Fibroblast of lung (primary cell): ENCODE results near the gene TMEM259. TPM values are rescaled to one million over a fixed set of nuclear protein-coding genes. Genes with fewer than 3 reads are reported as not detected.

Experiments used
- DNase-seq, 2 donors: peaks; one replicate each; pipeline versions ENCODE4 v3.0.0 to v3.0.0-alpha.2; 2010; ENCODE audit warnings: low read depth in 2 of 2
- H2AFZ ChIP-seq: 2 replicates; pipeline ENCODE4 v1.5.1; 2012; ENCODE audit warnings: low read length, control low read depth, inconsistent platforms
- H3K27ac ChIP-seq: 2 replicates; pipeline ENCODE4 v1.5.1; 2011; ENCODE audit warnings: low read length, control low read depth; ENCODE audit not compliant: insufficient read depth
- H3K27me3 ChIP-seq: 2 replicates; pipeline ENCODE4 v1.5.1; 2011; ENCODE audit warnings: mild to moderate bottlenecking, low read length; ENCODE audit not compliant: control insufficient read depth, insufficient read depth
- H3K36me3 ChIP-seq: 2 replicates; pipeline ENCODE4 v1.5.1; 2011; ENCODE audit warnings: low read length; ENCODE audit not compliant: control insufficient read depth, insufficient read depth
- H3K4me1 ChIP-seq: 2 replicates; pipeline ENCODE4 v1.5.1; 2011; ENCODE audit warnings: low read length; ENCODE audit not compliant: control insufficient read depth, insufficient read depth; ENCODE audit errors: extremely low read depth
- H3K4me2 ChIP-seq: 2 replicates; pipeline ENCODE4 v1.5.1; 2011; ENCODE audit warnings: low read length, control low read depth; ENCODE audit not compliant: insufficient read depth; ENCODE audit errors: extremely low read depth
- H3K4me3 ChIP-seq, 4 experiments: fragments of 200-600 bp in 1 of 4; sonication (generic) in 1 of 4; replicated peaks in 1 of 4; 2 replicates each; pipeline ENCODE4 v1.5.1; 2011 to 2016; ENCODE audit warnings: low read length in 4 of 4, low read depth in 3 of 4, mild to moderate bottlenecking in 3 of 4, control low read depth in 2 of 4, inconsistent platforms in 1 of 4, mixed read lengths in 1 of 4; ENCODE audit not compliant: insufficient read depth in 1 of 4; ENCODE audit errors: control extremely low read depth in 1 of 4
- H3K79me2 ChIP-seq: 2 replicates; pipeline ENCODE4 v1.5.1; 2012; ENCODE audit warnings: mild to moderate bottlenecking, low read length, inconsistent platforms; ENCODE audit not compliant: control insufficient read depth, insufficient read depth
- H3K9ac ChIP-seq: 2 replicates; pipeline ENCODE4 v1.5.1; 2011; ENCODE audit warnings: mild to moderate bottlenecking, low read length, control low read depth; ENCODE audit not compliant: insufficient read depth
- H3K9me3 ChIP-seq: 2 replicates; pipeline ENCODE4 v1.5.1; 2012; ENCODE audit warnings: low read depth, low read length; ENCODE audit not compliant: control insufficient read depth, insufficient read depth
- H4K20me1 ChIP-seq: 2 replicates; pipeline ENCODE4 v1.5.1; 2011; ENCODE audit warnings: low read length; ENCODE audit not compliant: control insufficient read depth, insufficient read depth; ENCODE audit errors: extremely low read depth
- EZH2 ChIP-seq: IDR thresholded peaks from 2 replicates; pipeline ENCODE4 v1.5.1; 2012; ENCODE audit warnings: low read length, control low read depth, mild to moderate bottlenecking; ENCODE audit errors: missing control alignments
- polyA plus RNA-seq, 2 donors: library from polyadenylated mRNA; depleted of rRNA in 1 of 2; stranded (reverse) in 1 of 2; unstranded in 1 of 2; fragments of >200 nt; gene quantifications; 2 replicates each; pipeline ENCODE4 v1.2.1, GENCODE V29; 2011 to 2012; ENCODE audit warnings: missing spikeins in 1 of 2
- total RNA-seq: library from RNA; depleted of rRNA; stranded (reverse); fragments of >200 nt; gene quantifications from 2 replicates; pipeline ENCODE4 v1.2.1, GENCODE V29; 2014
- TF ChIP-seq, protein P1 (sequence below), 2 donors: IDR thresholded peaks in 1 of 2; conservative IDR thresholded peaks in 1 of 2; 1 replicate in 1 of 2; 2 replicates in 1 of 2; pipeline ENCODE4 v1.5.1; 2011 to 2012; ENCODE audit warnings: low read length in 2 of 2, control low read depth in 1 of 2, inconsistent platforms in 1 of 2, low read depth in 1 of 2, mild to moderate bottlenecking in 1 of 2

The TMEM259 gene
- total and polyA plus RNA-seq, 2 donors (not counting 1 experiment from before 2014, with no cell fraction given): 57.8 to 67.1 TPM

DNA sequence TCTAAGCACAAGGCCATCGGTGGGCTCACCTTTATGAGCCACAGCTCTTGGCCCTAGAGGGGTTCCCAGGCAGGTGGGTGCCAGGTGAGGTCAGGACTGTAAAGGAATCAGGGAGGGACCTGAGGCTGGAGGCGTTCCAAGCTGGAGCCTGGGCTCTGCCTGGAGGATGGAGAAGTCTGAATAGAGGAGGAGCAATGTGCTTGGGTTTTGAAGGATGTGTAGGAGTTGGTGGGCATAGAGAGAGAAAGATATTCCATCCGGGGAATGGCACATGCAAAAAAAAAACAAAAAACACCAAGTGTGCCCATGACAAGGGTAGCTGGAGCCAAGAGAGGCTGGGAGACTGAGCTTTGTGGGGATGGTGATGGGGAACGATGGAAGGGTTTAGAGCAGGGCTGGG, 18.3 kb downstream of the TMEM259 start:
- Histone ChIP-seq H3K4me1 (no peaks in the 10 kb centered on the region), H3K4me3 (no peak overlapping the region), H3K36me3 (peaks cover 1% of the 10 kb centered on the region), H3K27ac (no peak overlapping the region), H3K4me2 (no peak overlapping the region), H4K20me1 (no peaks in the 10 kb centered on the region), H2AFZ (no peak overlapping the region), H3K9me3 (no peaks in the 10 kb centered on the region), H3K9ac (no peak overlapping the region), H3K27me3 (peaks cover 19% of the 10 kb centered on the region), H3K79me2 (no peaks in the 10 kb centered on the region)
- no peak for TF ChIP-seq EZH2
- TF ChIP-seq, protein P1, sequence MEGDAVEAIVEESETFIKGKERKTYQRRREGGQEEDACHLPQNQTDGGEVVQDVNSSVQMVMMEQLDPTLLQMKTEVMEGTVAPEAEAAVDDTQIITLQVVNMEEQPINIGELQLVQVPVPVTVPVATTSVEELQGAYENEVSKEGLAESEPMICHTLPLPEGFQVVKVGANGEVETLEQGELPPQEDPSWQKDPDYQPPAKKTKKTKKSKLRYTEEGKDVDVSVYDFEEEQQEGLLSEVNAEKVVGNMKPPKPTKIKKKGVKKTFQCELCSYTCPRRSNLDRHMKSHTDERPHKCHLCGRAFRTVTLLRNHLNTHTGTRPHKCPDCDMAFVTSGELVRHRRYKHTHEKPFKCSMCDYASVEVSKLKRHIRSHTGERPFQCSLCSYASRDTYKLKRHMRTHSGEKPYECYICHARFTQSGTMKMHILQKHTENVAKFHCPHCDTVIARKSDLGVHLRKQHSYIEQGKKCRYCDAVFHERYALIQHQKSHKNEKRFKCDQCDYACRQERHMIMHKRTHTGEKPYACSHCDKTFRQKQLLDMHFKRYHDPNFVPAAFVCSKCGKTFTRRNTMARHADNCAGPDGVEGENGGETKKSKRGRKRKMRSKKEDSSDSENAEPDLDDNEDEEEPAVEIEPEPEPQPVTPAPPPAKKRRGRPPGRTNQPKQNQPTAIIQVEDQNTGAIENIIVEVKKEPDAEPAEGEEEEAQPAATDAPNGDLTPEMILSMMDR (conservative IDR thresholded peaks at IDR 0.05 in 1 of 2, IDR thresholded peaks at IDR 0.05 in 1 of 2; ENCODE audit: low read depth in 1 of 2, low read length in 2 of 2): no peak
- no peak for DNase-seq

DNA sequence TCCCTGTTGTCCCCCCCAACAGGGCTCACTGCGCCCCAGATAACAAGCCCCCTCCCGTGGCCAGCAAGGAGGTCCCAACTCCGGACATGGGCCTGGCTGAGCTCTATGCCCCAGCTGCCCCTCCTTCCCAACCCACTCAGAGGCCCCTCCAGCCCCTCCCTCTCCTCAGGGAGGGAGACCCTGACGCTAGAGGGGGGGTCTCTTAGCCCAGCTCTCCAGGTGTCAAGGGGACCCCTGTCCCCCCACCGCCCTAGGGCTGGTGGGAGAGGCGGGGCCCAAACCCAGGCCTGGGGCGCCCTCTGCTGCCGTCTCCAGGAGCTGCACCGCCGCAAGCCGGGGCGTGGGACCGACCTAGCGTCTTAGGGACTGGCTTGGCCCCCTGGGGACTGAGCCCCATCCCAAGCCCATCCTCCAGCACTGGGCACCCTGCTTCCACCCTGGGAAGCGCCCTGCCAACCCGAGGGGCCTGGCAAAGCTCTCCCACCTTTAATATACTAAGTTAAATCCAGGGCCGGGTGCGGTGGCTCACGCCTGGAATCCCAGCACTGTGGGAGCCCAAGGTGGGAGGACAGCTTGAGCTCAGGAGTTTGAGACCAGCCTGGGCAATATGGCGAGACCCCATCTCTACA, 19.3 kb downstream of the TMEM259 start:
- Histone ChIP-seq H3K9ac (no peak overlapping the region), H4K20me1 (no peaks in the 10 kb centered on the region), H3K4me2 (no peak overlapping the region), H3K27ac (no peak overlapping the region), H3K4me1 (no peaks in the 10 kb centered on the region), H2AFZ (no peak overlapping the region), H3K36me3 (no peaks in the 10 kb centered on the region), H3K4me3 (peak overlapping the region in 1 of 4 experiments; percentile 14), H3K27me3 (peaks cover 20% of the 10 kb centered on the region), H3K79me2 (no peaks in the 10 kb centered on the region), H3K9me3 (no peaks in the 10 kb centered on the region)
- no peak for DNase-seq
- TF ChIP-seq EZH2: no peak
- TF ChIP-seq, protein P1 (conservative IDR thresholded peaks at IDR 0.05 in 1 of 2, IDR thresholded peaks at IDR 0.05 in 1 of 2; ENCODE audit: low read depth in 1 of 2, low read length in 2 of 2): peak; percentile 76 to 80

DNA sequence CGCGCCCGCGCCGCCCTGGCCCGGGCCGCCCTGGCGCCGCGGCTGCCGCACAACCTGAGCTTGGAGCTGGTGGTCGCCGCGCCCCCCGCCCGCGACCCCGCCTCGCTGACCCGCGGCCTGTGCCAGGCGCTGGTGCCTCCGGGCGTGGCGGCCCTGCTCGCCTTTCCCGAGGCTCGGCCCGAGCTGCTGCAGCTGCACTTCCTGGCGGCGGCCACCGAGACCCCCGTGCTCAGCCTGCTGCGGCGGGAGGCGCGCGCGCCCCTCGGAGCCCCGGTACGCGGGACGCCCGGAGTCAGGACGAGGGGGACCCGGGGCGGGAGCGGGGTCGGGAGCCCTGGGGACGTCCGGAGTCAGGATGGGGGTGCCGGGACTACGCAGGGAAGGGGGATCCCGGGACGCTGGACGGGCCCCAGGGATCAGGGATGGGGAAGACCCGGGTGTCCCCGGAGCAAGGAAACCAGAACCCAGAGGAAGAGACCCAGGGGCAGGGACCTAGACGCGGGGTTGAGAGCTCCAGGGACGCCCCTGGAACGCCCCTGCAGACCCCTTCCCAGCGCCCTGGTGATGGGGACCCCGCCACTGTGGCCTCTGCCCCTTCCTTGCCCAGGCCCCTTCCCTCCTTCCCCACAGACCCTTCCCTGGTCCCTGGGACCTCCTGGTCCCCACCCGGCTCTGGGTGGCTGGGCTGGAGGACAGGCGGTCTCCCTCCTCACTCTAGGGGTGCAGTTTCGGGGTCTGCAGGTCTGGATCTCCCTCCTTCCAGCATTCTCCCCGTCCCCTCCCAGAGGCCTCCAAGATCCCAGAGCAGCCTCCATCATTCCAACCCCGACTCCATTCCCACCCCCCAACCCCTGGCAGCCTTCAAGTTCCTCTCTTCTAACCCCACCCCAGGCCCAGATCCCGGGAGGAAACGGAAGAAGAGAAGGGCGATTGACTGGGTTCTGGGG, 20.1 kb downstream of the TMEM259 start:
- Histone ChIP-seq H3K4me1 (no peaks in the 10 kb centered on the region), H3K9me3 (no peaks in the 10 kb centered on the region), H4K20me1 (no peaks in the 10 kb centered on the region), H3K79me2 (no peaks in the 10 kb centered on the region), H3K4me3 (peak overlapping the region in 1 of 4 experiments; percentile 29), H2AFZ (no peak overlapping the region), H3K27ac (no peak overlapping the region), H3K36me3 (no peaks in the 10 kb centered on the region), H3K9ac (no peak overlapping the region), H3K27me3 (peaks cover 28% of the 10 kb centered on the region), H3K4me2 (peak overlapping the region; percentile 44)
- TF ChIP-seq EZH2: peak; percentile 67
- TF ChIP-seq, protein P1 (conservative IDR thresholded peaks at IDR 0.05 in 1 of 2, IDR thresholded peaks at IDR 0.05 in 1 of 2; ENCODE audit: low read depth in 1 of 2, low read length in 2 of 2): no peak
- DNase-seq: no peak
